ENCODE results near the gene SPNS3. TPM values are rescaled to one million over a fixed set of nuclear protein-coding genes. Genes with fewer than 3 reads are reported as not detected.
A peak's percentile ranks its signal among the peaks of the same experiment; 100 is the strongest.

The SPNS3 gene
- total and polyA plus RNA-seq, 8 donors = 0.55 to 1.1 (median 1.0) TPM; not detected in 1

GRCh38 chr17:4525691-4526397 is 92.1 kb downstream of the SPNS3 start:
- ATAC-seq = no peak
- Histone ChIP-seq H3K36me3 (no peaks in the 10 kb centered on the region), H3K27me3 (no peaks in the 10 kb centered on the region), H3K4me1 (peaks cover 0 to 40% of the 10 kb centered on the region in 2 donors), H3K9me3 (no peaks in the 10 kb centered on the region), H3K27ac (no peak overlapping the region), H3K4me3 (no peak overlapping the region)
- no peak for TF ChIP-seq CTCF (IDR thresholded peaks at IDR 0.05)
- no peak for DNase-seq
- intact Hi-C loops (cut with DNase I) = no loop called here

GRCh38 chr17:4527134-4527533 is 93.4 kb downstream of the SPNS3 start:
- no peak for TF ChIP-seq CTCF (IDR thresholded peaks at IDR 0.05)
- no peak overlapping the region for H3K4me3 ChIP-seq
- H3K27me3 ChIP-seq = no peaks in the 10 kb centered on the region
- peaks cover 0 to 45% of the 10 kb centered on the region in 2 donors for H3K4me1 ChIP-seq
- intact Hi-C loops (cut with DNase I) = no loop called here
- peak overlapping the region in 1 of 2 donors; percentile 2 for H3K27ac ChIP-seq
- no peaks in the 10 kb centered on the region for H3K36me3 ChIP-seq
- H3K9me3 ChIP-seq = no peaks in the 10 kb centered on the region
- DNase-seq (no peak), ATAC-seq (no peak)

GRCh38 chr17:4527566-4528125 is 93.9 kb downstream of the SPNS3 start:
- Histone ChIP-seq H3K4me3 (no peak overlapping the region), H3K4me1 (peaks cover 0 to 46% of the 10 kb centered on the region in 2 donors), H3K27ac (peak overlapping the region in 1 of 2 donors; percentile 2), H3K9me3 (no peaks in the 10 kb centered on the region), H3K27me3 (no peaks in the 10 kb centered on the region), H3K36me3 (peaks cover 0 to 1% of the 10 kb centered on the region in 2 donors)
- DNase-seq (no peak), ATAC-seq (no peak)
- TF ChIP-seq CTCF (IDR thresholded peaks at IDR 0.05) = no peak
- intact Hi-C loops (cut with DNase I) = no loop called here

GRCh38 chr17:4529533-4530152 is 95.9 kb downstream of the SPNS3 start:
- intact Hi-C loops (cut with DNase I) = no loop called here
- ATAC-seq (no peak), DNase-seq (peak in 1 of 4 donors; percentile 77)
- TF ChIP-seq CTCF (IDR thresholded peaks at IDR 0.05) = no peak
- H3K4me3 ChIP-seq = no peak overlapping the region
- peak overlapping the region; percentile 33 to 77 for H3K27ac ChIP-seq
- H3K9me3 ChIP-seq = no peaks in the 10 kb centered on the region
- H3K4me1 ChIP-seq = peaks cover 4 to 52% of the 10 kb centered on the region in 2 donors
- no peaks in the 10 kb centered on the region for H3K27me3 ChIP-seq
- H3K36me3 ChIP-seq = peaks cover 0 to 9% of the 10 kb centered on the region in 2 donors

Measured in left lung (tissue), 10 donors.